Measurements from ENCODE around the gene SPTLC3.

DNA sequence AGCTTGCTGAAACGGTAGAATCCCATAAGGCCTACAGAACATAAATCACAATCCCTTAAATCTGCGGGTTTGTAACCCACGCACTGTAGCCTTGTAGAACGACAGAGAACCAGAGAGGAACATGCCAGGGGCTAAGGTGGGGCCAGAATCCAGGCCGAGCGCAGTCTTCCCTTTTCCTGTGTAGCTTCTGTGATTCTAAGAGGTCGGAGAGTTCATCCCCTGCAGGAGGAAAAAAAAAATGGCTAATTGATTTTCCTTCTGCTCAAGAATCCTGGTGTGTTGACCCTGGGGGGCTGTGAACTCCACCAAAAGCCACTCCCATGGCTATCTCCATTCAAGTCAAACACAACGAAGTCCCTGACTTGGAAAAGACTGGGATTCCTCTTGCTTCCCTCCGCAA is 96.3 kb downstream of the SPTLC3 start:
- TF ChIP-seq, protein P1, sequence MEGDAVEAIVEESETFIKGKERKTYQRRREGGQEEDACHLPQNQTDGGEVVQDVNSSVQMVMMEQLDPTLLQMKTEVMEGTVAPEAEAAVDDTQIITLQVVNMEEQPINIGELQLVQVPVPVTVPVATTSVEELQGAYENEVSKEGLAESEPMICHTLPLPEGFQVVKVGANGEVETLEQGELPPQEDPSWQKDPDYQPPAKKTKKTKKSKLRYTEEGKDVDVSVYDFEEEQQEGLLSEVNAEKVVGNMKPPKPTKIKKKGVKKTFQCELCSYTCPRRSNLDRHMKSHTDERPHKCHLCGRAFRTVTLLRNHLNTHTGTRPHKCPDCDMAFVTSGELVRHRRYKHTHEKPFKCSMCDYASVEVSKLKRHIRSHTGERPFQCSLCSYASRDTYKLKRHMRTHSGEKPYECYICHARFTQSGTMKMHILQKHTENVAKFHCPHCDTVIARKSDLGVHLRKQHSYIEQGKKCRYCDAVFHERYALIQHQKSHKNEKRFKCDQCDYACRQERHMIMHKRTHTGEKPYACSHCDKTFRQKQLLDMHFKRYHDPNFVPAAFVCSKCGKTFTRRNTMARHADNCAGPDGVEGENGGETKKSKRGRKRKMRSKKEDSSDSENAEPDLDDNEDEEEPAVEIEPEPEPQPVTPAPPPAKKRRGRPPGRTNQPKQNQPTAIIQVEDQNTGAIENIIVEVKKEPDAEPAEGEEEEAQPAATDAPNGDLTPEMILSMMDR (IDR thresholded peaks at IDR 0.05; ENCODE audit: low read depth, low read length) = no peak
- no peak for TF ChIP-seq EZH2phosphoT487 (IDR thresholded peaks at IDR 0.05; ENCODE audit: low read depth)

Data from OCI-LY3 (cell line).